ENCODE results near the gene TCHP. TPM values are rescaled to one million over a fixed set of nuclear protein-coding genes. Genes with fewer than 3 reads are reported as not detected.

TCHP gene
- polyA plus RNA-seq, 1 donor from 2014 or later: 12.8 TPM

DNA sequence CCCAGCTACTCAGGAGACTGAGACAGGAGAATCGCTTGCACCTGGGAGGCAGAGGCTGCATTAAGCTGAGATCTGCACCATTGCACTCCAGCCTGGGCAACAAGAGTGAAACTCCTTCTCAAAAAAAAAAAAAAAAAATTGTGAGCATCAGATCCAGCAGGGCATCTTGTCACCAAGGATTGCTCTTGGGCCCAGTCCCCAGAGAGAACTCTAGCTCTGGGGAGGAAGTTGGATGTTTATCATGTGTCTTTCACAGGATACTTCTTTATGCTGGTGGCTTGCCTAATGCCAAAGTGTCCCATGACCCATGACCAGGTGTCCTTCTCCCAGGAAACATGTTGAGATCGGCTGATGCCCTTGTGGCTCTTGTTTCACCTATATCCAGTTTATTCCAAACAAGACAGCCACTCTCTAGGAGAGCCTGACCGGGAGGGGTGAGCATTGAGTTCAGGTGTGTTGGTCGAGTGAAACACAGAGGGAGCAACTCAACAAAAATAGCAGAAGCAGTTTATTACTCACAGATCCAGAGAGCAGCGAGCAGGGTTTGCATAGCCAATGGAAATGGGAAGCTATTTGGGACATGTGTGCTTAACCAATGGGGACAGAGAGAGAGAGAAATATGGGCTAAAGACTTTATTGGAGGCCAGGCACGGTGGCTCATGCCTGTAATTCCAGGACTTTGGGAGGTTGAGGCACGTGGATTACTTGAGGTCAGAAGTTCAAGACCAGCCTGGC, 6.6 kb upstream of the TCHP start:
- Histone ChIP-seq H3K27ac (ENCODE audit: low read length) (no peak overlapping the region), H3K4me2 (ENCODE audit: low read length) (no peak overlapping the region), H3K36me3 (ENCODE audit: insufficient read depth, low read length) (no peaks in the 10 kb centered on the region), H3F3A (ENCODE audit: insufficient read depth, low read length, poor library complexity, severe bottlenecking) (no peaks in the 10 kb centered on the region), H3K9me2 (ENCODE audit: insufficient read depth, low read length) (no peaks in the 10 kb centered on the region), H3K4me3 (ENCODE audit: low read length) (no peak overlapping the region), H2AFZ (ENCODE audit: low read depth, low read length) (no peak overlapping the region), H3K9ac (ENCODE audit: low read length) (no peak overlapping the region), H3K9me3 (ENCODE audit: low read length) (no peaks in the 10 kb centered on the region), H3K79me2 (replicated peaks; ENCODE audit: insufficient read depth, low read length) (no peaks in the 10 kb centered on the region), H4K20me1 (ENCODE audit: insufficient read depth) (no peaks in the 10 kb centered on the region), H3K27me3 (ENCODE audit: insufficient read depth, low read depth, low read length) (no peaks in the 10 kb centered on the region)
- no peak for TF ChIP-seq TAF1 (IDR thresholded peaks at IDR 0.05; ENCODE audit: low read depth)
- no peak for TF ChIP-seq MXI1 (conservative IDR thresholded peaks at IDR 0.05; ENCODE audit: poor library complexity, severe bottlenecking)
- TF ChIP-seq EZH2 (IDR thresholded peaks at IDR 0.05; ENCODE audit: borderline replicate concordance, insufficient read depth, low read length, poor library complexity, severe bottlenecking): no peak
- TF ChIP-seq RAD21 (conservative IDR thresholded peaks at IDR 0.05): no peak
- no peak for TF ChIP-seq POLR2AphosphoS5 (IDR thresholded peaks at IDR 0.05)
- TF ChIP-seq EP300 (conservative IDR thresholded peaks at IDR 0.05; ENCODE audit: poor library complexity, severe bottlenecking): no peak
- no peak for TF ChIP-seq SMC3 (conservative IDR thresholded peaks at IDR 0.05; ENCODE audit: poor library complexity)
- TF ChIP-seq, protein P1, sequence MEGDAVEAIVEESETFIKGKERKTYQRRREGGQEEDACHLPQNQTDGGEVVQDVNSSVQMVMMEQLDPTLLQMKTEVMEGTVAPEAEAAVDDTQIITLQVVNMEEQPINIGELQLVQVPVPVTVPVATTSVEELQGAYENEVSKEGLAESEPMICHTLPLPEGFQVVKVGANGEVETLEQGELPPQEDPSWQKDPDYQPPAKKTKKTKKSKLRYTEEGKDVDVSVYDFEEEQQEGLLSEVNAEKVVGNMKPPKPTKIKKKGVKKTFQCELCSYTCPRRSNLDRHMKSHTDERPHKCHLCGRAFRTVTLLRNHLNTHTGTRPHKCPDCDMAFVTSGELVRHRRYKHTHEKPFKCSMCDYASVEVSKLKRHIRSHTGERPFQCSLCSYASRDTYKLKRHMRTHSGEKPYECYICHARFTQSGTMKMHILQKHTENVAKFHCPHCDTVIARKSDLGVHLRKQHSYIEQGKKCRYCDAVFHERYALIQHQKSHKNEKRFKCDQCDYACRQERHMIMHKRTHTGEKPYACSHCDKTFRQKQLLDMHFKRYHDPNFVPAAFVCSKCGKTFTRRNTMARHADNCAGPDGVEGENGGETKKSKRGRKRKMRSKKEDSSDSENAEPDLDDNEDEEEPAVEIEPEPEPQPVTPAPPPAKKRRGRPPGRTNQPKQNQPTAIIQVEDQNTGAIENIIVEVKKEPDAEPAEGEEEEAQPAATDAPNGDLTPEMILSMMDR (IDR thresholded peaks at IDR 0.05; ENCODE audit: poor library complexity, severe bottlenecking): no peak
- TF ChIP-seq, protein P2, sequence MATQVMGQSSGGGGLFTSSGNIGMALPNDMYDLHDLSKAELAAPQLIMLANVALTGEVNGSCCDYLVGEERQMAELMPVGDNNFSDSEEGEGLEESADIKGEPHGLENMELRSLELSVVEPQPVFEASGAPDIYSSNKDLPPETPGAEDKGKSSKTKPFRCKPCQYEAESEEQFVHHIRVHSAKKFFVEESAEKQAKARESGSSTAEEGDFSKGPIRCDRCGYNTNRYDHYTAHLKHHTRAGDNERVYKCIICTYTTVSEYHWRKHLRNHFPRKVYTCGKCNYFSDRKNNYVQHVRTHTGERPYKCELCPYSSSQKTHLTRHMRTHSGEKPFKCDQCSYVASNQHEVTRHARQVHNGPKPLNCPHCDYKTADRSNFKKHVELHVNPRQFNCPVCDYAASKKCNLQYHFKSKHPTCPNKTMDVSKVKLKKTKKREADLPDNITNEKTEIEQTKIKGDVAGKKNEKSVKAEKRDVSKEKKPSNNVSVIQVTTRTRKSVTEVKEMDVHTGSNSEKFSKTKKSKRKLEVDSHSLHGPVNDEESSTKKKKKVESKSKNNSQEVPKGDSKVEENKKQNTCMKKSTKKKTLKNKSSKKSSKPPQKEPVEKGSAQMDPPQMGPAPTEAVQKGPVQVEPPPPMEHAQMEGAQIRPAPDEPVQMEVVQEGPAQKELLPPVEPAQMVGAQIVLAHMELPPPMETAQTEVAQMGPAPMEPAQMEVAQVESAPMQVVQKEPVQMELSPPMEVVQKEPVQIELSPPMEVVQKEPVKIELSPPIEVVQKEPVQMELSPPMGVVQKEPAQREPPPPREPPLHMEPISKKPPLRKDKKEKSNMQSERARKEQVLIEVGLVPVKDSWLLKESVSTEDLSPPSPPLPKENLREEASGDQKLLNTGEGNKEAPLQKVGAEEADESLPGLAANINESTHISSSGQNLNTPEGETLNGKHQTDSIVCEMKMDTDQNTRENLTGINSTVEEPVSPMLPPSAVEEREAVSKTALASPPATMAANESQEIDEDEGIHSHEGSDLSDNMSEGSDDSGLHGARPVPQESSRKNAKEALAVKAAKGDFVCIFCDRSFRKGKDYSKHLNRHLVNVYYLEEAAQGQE (IDR thresholded peaks at IDR 0.05; ENCODE audit: borderline replicate concordance): no peak

DNA sequence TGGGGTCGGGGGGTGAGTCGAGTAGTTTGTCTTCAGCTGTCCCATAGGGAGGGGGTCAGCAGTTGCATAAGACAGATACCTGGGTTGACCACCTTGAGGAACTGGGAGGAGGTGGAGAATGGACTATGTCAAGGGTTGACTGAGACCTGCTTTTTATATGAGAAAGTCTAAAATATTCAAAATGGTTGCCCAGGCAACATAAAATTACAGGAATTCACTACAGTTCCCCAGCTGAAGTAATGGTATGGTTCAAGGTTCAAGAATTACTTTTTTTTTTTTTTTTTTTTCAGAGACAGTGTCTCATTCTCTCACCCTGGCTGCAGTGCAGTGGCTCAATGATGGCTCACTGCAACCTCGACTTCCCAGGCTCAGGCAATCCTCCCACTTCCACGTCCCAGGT, 5.1 kb upstream of the TCHP start:
- Histone ChIP-seq H3K27ac (ENCODE audit: low read length) (no peak overlapping the region), H3K9ac (ENCODE audit: low read length) (no peak overlapping the region), H3K36me3 (ENCODE audit: insufficient read depth, low read length) (no peaks in the 10 kb centered on the region), H3K79me2 (replicated peaks; ENCODE audit: insufficient read depth, low read length) (no peaks in the 10 kb centered on the region), H3K9me2 (ENCODE audit: insufficient read depth, low read length) (no peaks in the 10 kb centered on the region), H3K9me3 (ENCODE audit: low read length) (no peaks in the 10 kb centered on the region), H4K20me1 (ENCODE audit: insufficient read depth) (no peaks in the 10 kb centered on the region), H3K27me3 (ENCODE audit: insufficient read depth, low read depth, low read length) (no peaks in the 10 kb centered on the region), H3K4me3 (ENCODE audit: low read length) (no peak overlapping the region), H2AFZ (ENCODE audit: low read depth, low read length) (no peak overlapping the region), H3F3A (ENCODE audit: insufficient read depth, low read length, poor library complexity, severe bottlenecking) (no peaks in the 10 kb centered on the region), H3K4me2 (ENCODE audit: low read length) (no peak overlapping the region)
- TF ChIP-seq TAF1 (IDR thresholded peaks at IDR 0.05; ENCODE audit: low read depth): no peak
